ENCODE measurements around the gene IL37.
A peak's percentile ranks its signal among the peaks of the same experiment; 100 is the strongest.
"Not testable (repeated sequence)": the region's sequence is repeated elsewhere in the genome, so short reads cannot be mapped to it uniquely, and the experiment has no call there.

IL37 gene

DNA sequence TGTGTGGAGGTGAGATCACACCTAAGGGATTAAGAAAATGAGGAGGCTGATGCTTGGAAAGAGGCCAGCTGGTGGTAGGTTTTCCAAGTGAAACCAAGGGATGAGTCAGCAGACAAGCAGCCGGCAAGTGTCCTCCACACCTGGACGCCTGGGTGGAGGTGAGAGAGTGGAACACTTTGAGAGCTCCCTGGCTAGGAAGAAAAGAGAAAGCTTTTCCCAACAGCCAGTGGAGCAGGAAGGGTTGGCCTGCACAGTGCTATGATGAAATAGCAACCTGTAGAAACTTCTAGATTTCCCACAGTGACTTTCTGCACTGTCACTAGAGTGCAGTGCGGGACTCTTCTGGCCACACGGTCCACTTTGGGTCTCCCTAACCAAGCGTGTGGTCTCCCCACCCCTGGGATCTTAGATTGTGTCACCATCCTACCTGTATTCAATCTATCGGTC is 19.6 kb upstream of the IL37 start:
- peak; percentile 43 for DNase-seq

DNA sequence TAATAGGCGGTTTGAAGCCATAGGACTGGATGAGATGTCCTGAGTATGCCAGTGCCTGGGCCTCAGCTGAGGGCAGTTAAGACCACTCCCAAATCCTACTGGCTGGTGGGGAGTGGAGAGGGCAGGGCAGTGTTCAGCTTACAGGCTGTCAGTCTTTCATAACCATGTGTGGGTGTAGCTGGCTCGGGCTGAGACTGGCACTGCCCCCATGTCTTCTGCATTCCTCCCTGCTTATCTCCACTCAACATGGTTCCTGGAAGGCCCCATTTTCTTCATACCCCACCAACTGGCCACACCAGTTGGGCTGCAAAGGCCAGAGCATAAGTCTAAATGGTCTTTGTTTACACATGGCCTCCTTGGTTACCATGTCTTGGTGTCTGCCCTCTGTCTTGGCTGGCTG is 17.2 kb upstream of the IL37 start:
- DNase-seq = no peak

DNA sequence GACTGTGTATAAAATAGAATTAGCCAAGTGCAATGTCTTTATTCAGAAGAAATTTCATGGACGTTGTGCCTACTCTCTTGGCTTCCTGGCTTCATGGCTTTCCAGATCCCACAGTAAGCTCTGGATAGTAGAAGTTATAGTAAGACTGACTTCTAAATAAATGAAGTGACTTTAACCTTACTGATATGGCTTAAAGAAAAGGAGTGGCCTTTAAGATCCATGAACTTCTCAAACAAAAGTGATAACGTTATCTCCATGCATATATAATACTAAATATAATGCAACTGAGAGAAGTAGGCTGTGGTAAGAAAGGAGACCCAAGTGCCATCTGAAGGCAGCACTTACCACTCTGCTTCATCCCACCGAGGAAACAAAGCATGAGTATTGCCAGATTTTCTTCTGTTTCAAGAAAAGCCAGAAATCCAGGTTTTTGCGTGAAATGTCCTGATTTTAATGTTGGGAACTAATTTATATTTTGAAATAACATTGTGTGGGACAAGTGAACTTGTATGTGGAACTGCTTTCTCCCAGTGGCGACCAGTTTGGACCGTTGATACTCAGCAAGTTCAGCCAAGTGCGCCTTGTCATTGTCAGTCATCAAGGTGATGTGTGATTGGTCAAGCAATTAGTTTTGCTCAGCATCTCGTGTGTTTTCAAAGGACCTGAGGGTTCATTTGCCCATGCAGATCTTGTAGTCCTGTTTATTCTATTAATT is 13.9 kb upstream of the IL37 start:
- DNase-seq = no peak

DNA sequence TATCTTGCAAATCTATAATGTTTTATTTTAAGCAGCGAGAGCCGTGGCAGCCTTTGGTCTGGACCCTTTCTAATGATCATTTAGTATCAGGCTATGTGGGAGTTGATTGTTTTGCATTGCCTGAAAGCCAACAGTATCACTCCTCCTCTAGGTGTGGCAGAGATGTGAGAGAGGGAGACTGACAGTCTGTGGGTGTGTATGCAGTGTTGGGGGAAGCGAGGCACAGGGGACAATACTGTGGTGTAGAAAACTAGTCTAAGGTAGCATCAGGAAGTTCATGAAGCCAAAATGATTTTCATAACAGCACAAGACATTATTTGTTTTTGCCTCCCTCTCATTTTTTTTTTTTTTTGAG is 13.4 kb upstream of the IL37 start:
- no peak for DNase-seq

DNA sequence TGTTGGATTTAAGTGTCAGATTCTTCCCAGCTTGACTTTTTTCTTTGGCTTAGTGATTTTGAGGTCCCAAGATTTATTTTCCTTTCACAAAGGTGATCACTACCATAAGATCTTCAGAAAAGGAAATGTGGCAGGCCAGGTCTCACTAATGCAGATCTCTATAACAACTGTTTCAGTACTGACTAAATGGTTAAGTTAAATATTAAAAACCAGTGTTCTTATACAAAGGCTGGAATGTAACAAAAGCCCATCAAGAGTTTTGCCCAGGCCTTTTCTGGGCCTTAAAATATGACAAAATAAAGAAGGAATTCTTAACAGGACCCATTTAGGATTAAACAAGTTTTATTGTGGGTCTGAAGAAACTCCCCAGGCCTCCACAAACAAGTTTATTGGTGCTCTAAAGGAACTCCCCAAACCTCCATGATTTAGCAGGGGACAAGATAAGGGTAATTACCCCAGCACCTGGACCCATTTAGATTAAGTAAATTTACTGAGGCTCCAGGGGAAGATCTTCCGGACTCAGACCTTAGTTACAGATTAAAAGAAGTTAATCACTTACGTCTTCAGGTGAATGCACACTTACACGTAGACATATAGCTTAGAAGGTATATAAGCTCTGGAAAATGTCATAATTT is 9.4 kb upstream of the IL37 start:
- not testable (repeated sequence) for DNase-seq

DNA sequence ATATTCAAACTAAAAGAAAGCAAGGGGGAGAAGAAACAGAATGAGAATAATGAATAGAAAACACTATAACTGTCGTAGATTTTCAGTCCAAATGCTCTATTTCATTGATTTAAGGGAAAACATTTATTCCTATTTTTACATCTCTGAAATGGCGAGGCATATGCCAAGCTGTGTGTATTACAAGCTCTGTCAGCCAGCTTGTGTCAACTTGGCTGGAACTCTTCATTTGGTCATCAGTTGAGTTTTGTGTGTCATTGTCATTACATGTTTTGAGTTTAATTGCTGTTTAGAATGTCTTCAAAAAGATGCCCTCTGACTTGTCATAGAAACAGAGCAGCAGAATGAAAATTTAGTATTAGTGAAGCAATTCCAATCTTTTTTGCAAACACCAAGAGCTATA is 8.1 kb upstream of the IL37 start:
- DNase-seq = no peak

DNA sequence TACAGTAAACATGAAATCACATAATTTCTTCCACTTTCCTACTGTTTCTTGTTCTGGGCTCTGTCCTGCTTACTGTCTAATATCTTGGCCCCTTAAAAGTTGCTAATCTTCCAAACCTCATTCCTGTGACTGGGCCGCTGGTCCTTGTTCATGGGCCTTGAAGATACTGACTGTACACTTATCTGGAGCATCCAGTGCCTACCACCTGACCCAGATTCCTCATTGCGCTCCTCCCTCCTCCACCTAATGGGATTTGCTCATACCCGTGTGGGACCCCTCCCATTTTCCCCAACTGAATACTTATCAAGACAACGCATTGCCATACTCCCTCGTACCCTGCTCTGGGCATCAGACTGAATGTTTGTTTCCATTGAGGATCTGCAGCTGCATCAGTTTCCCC is 6.1 kb upstream of the IL37 start:
- DNase-seq = no peak

DNA sequence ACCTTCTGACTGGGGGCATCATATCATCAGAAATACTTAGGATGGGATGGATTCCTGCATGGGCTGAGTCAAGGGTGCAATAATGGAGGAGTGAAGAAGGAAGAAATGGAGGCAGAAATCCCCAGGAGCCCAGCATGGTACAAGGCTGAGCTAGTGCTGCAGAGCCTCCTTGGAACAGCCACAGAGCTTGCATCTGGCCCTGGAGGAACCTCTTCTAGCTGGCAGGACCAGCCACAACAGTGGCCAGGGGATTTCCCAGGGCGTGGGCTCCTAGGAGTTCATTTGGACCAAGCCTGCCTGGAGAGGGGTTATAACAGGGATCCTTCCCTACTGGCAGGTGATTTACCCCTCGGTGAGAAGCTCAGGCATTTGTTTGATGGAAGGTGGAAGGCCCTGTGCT is 4.7 kb upstream of the IL37 start:
- DNase-seq = no peak

DNA sequence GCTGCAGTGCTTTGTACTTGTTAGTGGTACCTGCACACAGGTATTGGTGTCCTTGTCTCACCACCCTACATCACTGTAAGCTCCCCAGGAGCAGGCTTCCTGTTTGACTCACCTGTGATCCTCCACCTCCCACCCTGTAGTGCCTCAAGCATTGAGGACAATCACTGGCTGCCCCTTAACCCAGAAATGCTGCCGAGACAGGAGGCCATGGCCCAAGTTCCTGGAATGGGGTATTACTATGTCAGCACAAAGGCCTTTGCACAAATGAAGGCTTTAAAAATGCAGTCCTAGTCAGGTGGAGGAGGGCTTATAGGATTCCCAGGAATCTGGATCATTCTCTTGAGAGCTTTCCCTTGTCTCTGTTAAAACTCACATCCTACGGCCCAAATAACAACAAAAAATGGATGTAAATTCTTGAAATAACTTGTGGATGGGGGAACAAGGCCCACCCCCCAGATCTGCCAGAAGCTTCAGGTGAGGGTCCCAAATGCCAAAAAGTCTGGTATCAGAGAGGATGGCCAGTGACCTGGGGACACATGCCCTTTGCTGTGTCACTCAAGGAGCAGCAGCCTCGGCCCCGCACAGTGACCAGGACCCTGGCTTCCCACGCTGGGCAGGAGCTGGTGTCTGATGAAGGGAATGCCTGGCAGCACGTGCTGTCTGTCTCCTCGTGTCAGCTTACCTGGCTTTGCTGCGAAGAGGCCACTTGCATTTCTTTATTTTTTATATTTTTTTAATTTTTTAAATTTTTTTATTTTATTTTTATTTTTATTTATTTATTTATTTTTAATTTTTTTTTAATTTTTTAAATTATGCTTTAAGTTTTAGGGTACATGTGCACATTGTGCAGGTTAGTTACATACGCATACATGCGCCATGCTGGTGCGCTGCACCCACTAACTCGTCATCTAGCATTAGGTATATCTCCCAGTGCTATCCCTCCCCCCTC is 3.7 kb upstream of the IL37 start:
- DNase-seq = no peak

DNA sequence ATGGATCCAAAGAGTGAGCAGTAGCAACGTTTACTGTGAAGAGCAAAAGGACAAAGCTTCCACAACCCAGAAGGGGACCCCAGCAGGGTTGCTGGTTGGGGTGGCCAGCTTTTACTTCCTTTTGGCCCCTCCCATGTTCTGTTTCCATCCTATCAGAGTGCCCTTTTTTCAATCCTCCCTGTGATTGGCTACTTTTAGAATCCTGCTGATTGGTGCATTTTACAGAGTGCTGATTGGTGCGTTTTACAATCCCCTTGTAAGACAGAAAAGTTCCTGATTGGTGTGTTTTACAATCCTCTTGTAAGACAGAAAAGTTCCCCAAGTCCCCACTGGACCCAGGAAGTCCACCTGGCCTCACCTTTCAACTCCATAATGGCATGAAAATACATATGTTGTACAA is 2.4 kb upstream of the IL37 start:
- DNase-seq = not testable (repeated sequence)

DNA sequence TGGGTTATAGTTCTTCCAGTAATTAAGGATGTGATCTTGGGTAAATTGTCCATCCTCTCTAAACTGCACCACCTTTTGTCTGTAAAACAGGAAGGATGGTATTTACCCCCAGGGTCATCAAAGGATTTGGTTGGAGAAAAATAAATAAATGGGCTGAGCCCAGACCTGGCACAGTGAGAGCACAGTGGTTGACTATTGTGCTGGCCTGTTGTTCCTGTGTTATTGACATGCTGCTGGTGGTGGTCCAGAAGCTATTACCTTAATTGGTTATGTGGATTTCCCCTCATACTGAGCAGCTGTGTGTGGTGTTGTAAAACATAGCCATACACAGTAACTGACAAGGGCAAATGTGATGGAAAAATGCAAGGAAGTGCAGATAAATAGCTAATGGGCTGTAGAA is 746 bp upstream of the IL37 start:
- no peak for DNase-seq

DNA sequence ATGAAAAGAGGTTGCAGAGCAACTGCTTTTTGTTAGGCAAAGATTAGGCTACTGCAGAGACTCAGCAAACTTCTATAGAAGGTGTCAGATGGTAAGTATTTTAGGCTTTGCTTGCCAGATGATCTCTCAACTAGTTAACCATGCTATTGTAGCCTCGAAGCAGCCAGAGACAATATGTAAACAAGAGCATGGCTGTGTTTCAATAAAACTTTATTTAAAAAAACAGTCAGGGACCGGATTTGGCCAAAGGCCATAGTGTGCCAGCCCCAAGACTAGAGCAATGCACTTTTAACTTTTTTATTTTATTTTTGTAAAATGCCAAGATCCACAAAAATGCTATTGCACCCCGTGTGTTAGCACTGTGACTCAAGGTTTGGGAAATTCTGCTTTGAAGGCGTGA is 1.4 kb downstream of the IL37 start:
- DNase-seq = no peak

DNA sequence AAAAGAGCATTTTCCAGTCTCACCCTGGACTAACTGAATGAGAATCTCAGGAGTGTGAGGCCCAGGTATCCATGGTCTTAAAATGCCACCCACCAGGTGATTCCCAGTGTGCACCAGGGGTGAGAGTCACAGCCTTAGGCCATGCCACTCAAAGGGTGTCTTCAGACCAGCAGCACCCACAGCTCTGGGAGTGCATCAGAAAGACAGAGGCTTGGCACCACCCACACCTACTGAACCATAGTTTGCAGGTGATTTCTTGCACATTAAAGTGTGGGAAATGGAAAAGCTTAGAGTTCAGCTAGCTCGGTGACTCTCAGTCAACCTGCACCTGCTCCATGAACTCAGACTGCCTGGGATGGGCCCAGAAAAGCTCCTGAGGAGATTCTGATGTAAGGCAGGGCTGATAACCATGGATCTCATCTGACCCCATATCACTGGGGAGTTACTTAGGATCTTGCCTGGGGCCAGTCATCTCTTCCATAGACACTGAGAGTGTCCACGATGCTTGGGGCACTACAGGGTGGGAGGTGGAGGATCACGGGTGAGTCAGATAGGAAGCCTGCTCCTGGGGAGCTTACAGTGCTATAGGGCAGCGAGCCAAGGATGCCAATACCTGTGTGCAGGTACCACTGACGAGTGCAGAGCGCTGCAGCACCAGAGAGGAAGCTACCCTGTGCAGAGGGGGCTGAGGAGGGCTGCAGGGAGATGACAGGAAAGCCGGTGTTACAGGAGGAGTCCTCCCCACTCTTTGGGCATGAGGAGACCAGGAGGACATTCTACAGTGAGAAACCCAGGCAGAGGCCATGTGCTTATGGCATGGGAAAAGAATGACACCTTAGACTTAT is 4.6 kb downstream of the IL37 start:
- DNase-seq = no peak

DNA sequence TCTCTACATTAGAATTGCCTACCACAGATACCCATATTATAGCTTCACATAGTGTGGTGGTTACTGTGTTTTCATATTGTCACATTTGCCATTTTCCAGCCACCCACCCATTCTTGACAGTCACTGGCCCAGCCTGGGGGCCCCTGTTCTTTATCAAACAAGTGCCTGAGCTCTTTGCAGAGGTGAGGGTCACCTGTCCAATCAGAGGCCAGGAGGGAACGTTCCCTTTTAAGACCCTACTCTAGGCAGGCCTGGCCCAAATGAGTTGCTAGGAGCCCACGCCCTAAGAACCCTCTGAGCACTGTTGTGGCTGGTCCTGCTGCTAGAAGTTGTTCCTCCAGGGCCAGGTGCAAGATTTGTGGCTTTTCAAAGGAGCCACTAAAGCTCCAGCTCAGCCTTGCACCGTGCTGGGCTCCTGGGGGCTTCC is 5.2 kb downstream of the IL37 start:
- no peak for DNase-seq

DNA sequence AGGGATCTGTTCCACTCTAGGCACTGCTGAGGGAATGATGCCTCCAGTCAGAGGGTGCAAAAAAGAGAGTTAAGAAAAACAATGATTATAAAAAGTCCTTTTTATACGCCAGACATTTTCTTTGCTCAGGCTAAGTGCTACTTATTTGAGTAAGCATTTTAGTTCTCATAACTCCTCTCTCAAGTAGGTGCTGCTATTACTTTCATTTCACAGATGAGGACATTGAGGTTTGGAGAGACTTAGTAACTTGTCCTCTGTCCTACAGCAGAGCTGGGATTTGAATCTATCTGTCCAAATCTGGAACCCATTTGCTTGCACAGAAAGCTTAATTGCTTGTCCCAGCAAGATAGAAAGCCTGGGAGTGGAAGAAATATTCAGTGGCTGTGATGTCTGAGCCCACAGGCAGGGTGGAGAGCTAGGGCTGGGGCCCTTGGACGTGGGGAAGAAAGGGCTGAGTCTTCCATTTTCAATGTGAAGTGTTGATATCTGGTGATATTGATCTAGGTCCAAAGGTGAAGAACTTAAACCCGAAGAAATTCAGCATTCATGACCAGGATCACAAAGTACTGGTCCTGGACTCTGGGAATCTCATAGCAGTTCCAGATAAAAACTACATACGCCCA is 5.8 kb downstream of the IL37 start:
- DNase-seq = no peak

DNA sequence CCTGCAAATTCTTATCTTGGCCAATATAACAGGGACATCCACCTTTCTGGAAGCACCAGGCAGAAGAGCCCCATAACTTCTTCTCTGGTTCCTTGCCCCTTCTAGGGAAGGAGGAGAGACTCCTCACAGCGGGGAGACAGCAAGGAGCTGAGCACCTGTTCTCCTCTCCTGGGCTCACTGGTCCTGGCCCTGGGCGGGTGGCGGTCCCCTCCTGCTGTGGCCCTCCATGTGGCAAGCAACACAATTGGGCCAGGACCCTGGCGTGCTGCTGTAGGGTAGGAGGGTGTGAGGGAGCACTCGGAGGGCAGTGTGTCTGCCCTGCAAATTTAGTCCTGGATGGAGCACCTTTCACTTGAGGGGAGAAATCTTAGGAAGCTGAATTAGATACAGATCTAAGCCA is 6.9 kb downstream of the IL37 start:
- DNase-seq = no peak

DNA sequence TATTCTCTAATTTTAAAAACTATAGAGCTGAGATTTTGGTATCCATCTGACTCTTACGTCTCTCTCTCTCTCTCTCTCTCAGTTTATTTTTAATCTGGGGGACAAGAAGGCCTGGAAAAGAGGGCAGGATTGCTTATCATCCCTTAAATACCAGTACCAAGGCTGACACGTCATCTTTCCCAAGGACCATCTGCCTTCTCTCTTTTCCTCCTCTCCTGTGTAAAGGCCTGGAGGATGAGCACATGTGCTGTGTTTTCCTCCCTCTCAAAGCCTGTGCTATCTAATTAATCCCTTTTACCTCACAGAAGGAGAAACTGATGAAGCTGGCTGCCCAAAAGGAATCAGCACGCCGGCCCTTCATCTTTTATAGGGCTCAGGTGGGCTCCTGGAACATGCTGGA is 7.3 kb downstream of the IL37 start:
- DNase-seq = no peak

DNA sequence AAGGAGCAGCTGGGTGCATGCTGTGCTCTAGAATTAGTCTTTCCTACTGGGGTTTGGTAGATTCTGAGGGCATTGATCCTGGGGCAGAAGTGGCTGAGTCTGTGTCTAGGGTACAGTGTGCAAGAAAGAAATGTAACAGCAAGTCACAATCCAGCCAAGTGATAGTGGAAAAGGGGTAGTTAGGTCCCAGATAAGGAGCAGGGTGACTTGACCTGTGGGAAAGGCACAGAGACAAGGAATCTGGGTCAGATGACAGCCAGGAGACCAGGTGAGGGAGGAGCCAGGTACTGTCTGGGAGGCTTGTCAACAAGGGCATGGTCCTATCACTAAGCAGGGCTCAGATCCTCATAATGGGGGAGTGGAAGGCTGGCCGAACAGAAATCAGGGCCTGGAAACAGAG is 8.1 kb downstream of the IL37 start:
- no peak for DNase-seq

DNA sequence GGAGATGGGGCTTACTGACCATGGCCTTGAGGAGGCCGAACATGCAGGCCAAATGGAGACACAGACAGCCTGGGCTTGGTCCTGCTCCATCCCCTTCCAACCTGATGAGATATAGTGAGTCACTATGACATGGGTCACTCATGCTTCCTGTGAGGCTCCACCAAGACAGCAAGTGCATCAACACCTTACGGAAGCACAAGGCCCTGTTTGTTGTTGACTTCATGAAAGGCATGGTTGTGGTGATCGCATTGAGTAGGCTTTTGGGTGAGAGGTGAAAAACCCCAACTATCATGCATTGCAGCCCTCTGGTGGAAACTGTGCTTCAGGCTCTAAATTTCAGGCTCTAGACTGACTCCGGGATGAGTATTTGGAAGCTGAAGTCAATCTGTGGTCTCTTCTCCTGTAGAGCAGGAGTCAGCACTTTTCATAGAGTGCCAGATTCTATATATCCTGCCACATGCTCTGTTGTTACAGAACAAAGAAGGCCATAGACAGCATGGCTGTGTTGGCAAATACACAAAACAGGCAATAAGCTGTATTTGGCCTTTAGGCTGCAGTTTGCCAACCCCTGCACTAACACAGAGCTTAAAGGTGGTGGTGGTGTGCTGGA is 10.1 kb downstream of the IL37 start:
- DNase-seq = no peak

DNA sequence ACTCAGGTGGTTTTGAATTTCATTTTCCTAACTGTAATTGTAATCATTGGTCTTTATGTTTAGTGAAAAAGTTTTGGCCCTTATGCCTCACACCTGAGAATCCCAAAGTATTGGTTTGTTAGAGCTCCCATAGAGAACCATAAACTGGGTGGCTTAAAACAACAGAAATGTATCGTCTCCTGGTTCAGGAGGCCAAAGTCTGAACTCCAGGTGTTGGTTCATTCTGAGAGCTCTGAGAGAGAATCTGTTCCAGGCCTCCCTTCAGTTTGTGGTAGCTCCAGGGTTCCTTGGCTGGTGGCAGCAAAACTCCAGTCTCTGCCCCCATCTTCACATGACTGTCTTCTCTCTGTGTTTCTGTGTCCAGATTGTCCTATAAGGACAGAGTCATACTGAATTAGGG is 11.0 kb downstream of the IL37 start:
- no peak for DNase-seq

DNA sequence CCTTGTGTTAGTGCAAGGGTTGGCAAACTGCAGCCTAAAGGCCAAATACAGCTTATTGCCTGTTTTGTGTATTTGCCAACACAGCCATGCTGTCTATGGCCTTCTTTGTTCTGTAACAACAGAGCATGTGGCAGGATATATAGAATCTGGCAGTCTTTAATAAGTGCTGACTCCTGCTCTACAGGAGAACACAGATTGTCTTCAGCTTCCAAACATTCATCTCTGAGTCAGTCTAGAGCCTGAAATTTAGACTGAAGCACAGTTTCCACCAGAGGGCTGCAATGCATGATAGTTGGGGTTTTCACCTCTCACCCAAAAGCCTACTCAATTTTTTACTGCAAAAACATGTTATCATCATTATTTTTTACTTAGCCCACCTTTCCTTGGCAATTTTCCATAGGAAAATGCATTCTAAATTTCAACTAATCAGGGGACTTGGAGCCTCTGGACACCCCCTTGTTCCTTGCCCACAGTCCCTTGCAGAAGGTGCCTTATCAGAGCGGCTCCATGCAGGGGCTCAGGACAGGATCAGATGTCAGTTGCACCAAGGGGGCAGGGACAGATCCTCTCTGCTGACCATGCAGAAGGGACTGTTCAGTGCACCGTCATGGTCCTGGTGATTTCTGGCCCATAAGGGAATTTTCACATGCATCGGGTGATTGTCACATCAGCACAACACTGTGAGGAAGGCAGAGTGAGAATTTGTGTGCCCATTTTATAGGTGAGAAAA is 12.4 kb downstream of the IL37 start:
- no peak for DNase-seq

All from NCI-H510A (cell line).